Measurements from ENCODE around the gene POSTN.
"Not testable (repeated sequence)": the region's sequence is repeated elsewhere in the genome, so short reads cannot be mapped to it uniquely, and the experiment has no call there.

POSTN gene

GRCh38 chr13:37576601-37577000, 22.0 kb downstream of the POSTN start:
- no peak overlapping the region for H3K27ac ChIP-seq
- TF ChIP-seq ZFX (IDR thresholded peaks at IDR 0.05), result no peak
- TF ChIP-seq, protein P1, sequence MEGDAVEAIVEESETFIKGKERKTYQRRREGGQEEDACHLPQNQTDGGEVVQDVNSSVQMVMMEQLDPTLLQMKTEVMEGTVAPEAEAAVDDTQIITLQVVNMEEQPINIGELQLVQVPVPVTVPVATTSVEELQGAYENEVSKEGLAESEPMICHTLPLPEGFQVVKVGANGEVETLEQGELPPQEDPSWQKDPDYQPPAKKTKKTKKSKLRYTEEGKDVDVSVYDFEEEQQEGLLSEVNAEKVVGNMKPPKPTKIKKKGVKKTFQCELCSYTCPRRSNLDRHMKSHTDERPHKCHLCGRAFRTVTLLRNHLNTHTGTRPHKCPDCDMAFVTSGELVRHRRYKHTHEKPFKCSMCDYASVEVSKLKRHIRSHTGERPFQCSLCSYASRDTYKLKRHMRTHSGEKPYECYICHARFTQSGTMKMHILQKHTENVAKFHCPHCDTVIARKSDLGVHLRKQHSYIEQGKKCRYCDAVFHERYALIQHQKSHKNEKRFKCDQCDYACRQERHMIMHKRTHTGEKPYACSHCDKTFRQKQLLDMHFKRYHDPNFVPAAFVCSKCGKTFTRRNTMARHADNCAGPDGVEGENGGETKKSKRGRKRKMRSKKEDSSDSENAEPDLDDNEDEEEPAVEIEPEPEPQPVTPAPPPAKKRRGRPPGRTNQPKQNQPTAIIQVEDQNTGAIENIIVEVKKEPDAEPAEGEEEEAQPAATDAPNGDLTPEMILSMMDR (conservative IDR thresholded peaks at IDR 0.05), result no peak

- TF ChIP-seq, protein P1 (conservative IDR thresholded peaks at IDR 0.05), result no peak
- no peak for TF ChIP-seq ZFX (IDR thresholded peaks at IDR 0.05)
- H3K27ac ChIP-seq, result no peak overlapping the region
Measured at GRCh38 chr13:37565425-37565824, 33.1 kb downstream of the POSTN start.

DNA sequence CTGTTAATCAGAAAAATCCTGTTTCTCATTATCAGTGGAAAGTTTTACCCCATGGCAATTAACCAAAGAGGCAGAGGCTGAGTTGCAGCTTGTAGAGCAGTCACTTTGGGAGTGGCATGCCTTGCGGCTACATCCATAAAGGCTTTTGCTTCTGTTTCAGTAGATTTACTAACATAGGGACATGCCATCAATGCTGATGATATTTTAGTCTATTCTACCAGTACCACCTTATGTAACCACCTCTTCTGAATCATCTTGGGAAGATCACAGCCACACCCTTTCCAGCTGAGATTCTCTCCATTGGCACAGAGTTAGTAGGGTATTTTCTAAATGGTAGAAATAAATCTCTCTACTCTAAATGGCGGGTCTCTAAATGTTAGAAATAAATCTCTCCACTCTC, 37.5 kb downstream of the POSTN start:
- no peak for TF ChIP-seq ZFX (IDR thresholded peaks at IDR 0.05)
- TF ChIP-seq, protein P1 (conservative IDR thresholded peaks at IDR 0.05), result no peak

GRCh38 chr13:37560526-37560925, 38.0 kb downstream of the POSTN start:
- TF ChIP-seq ZFX (IDR thresholded peaks at IDR 0.05), result no peak
- TF ChIP-seq, protein P1 (conservative IDR thresholded peaks at IDR 0.05), result no peak
- no peak overlapping the region for H3K27ac ChIP-seq

More for the DNA sequence above, 37.5 kb downstream of the POSTN start:
- no peak overlapping the region for H3K27ac ChIP-seq

GRCh38 chr13:37558766-37559165, 39.8 kb downstream of the POSTN start:
- not testable (repeated sequence) for H3K27ac ChIP-seq

DNA sequence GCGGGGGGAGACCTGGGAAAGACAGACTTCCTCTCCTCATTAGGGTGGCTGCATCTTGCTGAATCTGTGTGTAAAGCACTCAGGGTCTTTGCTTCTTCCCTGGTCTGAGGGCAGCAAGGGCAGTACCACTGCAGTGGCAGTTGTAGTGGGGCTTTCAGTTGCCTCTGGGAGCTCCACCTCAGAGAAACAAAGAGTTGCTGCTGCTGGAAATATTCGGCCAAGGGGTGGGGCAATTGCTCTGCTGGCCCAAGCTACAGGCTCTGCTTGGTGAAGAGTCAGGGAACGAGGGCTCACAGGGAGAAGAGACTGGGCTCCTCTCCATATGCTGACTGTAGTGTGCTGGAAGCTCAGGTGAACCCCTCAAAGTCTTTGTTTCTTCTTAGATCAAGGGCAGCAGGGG, 52.5 kb downstream of the POSTN start:
- TF ChIP-seq ZFX (IDR thresholded peaks at IDR 0.05), result no peak
- TF ChIP-seq, protein P1 (conservative IDR thresholded peaks at IDR 0.05), result no peak
- no peak overlapping the region for H3K27ac ChIP-seq

GRCh38 chr13:37544995-37545394, 53.6 kb downstream of the POSTN start:
- TF ChIP-seq, protein P1 (conservative IDR thresholded peaks at IDR 0.05), result no peak
- no peak for TF ChIP-seq ZFX (IDR thresholded peaks at IDR 0.05)

GRCh38 chr13:37539976-37540605, 58.5 kb downstream of the POSTN start:
- TF ChIP-seq ZFX (IDR thresholded peaks at IDR 0.05), result no peak
- TF ChIP-seq, protein P1 (conservative IDR thresholded peaks at IDR 0.05), result no peak
- H3K27ac ChIP-seq, result no peak overlapping the region

More at GRCh38 chr13:37544995-37545394, 53.6 kb downstream of the POSTN start:
- H3K27ac ChIP-seq, result no peak overlapping the region
